SH-SY5Y (cell line): ENCODE measurements around the gene ZNF775.

ENCODE experiments used
- GATA2 ChIP-seq: IDR thresholded peaks from 2 replicates; pipeline ENCODE4 v1.6.1; 2011; ENCODE audit warnings: mild to moderate bottlenecking, low read depth, low read length
- GATA3 ChIP-seq: IDR thresholded peaks from 2 replicates; pipeline ENCODE4 v1.6.1; 2011; ENCODE audit warnings: low read depth, mild to moderate bottlenecking, low read length, moderate library complexity

- TF ChIP-seq GATA3 (no peak), GATA2 (no peak)
Observed at GRCh38 chr7:150410680-150411346, 31.7 kb downstream of the ZNF775 start.
